ENCODE data around the gene NIPAL3. TPM values are rescaled to one million over a fixed set of nuclear protein-coding genes. Genes with fewer than 3 reads are reported as not detected.
"Not testable (repeated sequence)": the region's sequence is repeated elsewhere in the genome, so short reads cannot be mapped to it uniquely, and the experiment has no call there.

The NIPAL3 gene
- total RNA-seq, 1 experiment from 2014 or later = 8.2 TPM

GRCh38 chr1:24457866-24458265, 42.3 kb downstream of the NIPAL3 start:
- DNase-seq (ENCODE audit: low spot score) = no peak

- DNase-seq (ENCODE audit: low spot score) = no peak
These were observed 44.1 kb downstream of the NIPAL3 start for GRCh38 chr1:24459551-24460266.

GRCh38 chr1:24462128-24462527, 46.5 kb downstream of the NIPAL3 start:
- peak; percentile 21 for DNase-seq (ENCODE audit: low spot score)

- no peak for DNase-seq (ENCODE audit: low spot score)
These were observed 48.5 kb downstream of the NIPAL3 start for GRCh38 chr1:24463776-24464735.

- no peak for DNase-seq (ENCODE audit: low spot score)
These were observed 49.5 kb downstream of the NIPAL3 start for GRCh38 chr1:24465099-24465498.

- no peak for DNase-seq (ENCODE audit: low spot score)
These were observed 50.0 kb downstream of the NIPAL3 start for GRCh38 chr1:24465638-24466037.

- no peak for DNase-seq (ENCODE audit: low spot score)
These were observed 53.2 kb downstream of the NIPAL3 start for GRCh38 chr1:24468685-24469316.

- DNase-seq (ENCODE audit: low spot score) = no peak
These were observed 55.0 kb downstream of the NIPAL3 start for GRCh38 chr1:24470592-24470991.

GRCh38 chr1:24472527-24473251, 57.1 kb downstream of the NIPAL3 start:
- no peak for DNase-seq (ENCODE audit: low spot score)

- no peak for DNase-seq (ENCODE audit: low spot score)
These were observed 58.6 kb downstream of the NIPAL3 start for GRCh38 chr1:24474193-24474592.

GRCh38 chr1:24475700-24476099, 60.1 kb downstream of the NIPAL3 start:
- no peak for DNase-seq (ENCODE audit: low spot score)

GRCh38 chr1:24476571-24476970, 61.0 kb downstream of the NIPAL3 start:
- DNase-seq (ENCODE audit: low spot score) = no peak

- no peak for DNase-seq (ENCODE audit: low spot score)
These were observed 61.7 kb downstream of the NIPAL3 start for GRCh38 chr1:24477309-24477708.

GRCh38 chr1:24481101-24481500, 65.5 kb downstream of the NIPAL3 start:
- DNase-seq (ENCODE audit: low spot score) = no peak

GRCh38 chr1:24481843-24482610, 66.4 kb downstream of the NIPAL3 start:
- DNase-seq (ENCODE audit: low spot score) = no peak

GRCh38 chr1:24483441-24483840, 67.8 kb downstream of the NIPAL3 start:
- DNase-seq (ENCODE audit: low spot score) = no peak

- DNase-seq (ENCODE audit: low spot score) = no peak
These were observed 68.6 kb downstream of the NIPAL3 start for GRCh38 chr1:24484199-24484598.

- DNase-seq (ENCODE audit: low spot score) = no peak
These were observed 70.9 kb downstream of the NIPAL3 start for GRCh38 chr1:24486331-24487065.

GRCh38 chr1:24487455-24487854, 71.9 kb downstream of the NIPAL3 start:
- DNase-seq (ENCODE audit: low spot score) = no peak

GRCh38 chr1:24488159-24488558, 72.6 kb downstream of the NIPAL3 start:
- DNase-seq (ENCODE audit: low spot score) = not testable (repeated sequence)
